GM23248 (cell line): ENCODE measurements around the gene ANKRD24.

Experiments used
- EZH2 ChIP-seq: fragments of 200-600 bp; sonication (generic); IDR thresholded peaks from 2 replicates; pipeline ENCODE4 v1.6.1; 2018; ENCODE audit warnings: antibody characterized with exemption, mild to moderate bottlenecking; ENCODE audit not compliant: insufficient read depth, poor library complexity, severe bottlenecking
- EZH2phosphoT487 ChIP-seq: fragments of 200-600 bp; sonication (generic); IDR thresholded peaks from 2 replicates; pipeline ENCODE4 v1.6.1; 2018; ENCODE audit warnings: antibody characterized with exemption, moderate library complexity, mild to moderate bottlenecking, low read depth; ENCODE audit not compliant: insufficient read depth

DNA sequence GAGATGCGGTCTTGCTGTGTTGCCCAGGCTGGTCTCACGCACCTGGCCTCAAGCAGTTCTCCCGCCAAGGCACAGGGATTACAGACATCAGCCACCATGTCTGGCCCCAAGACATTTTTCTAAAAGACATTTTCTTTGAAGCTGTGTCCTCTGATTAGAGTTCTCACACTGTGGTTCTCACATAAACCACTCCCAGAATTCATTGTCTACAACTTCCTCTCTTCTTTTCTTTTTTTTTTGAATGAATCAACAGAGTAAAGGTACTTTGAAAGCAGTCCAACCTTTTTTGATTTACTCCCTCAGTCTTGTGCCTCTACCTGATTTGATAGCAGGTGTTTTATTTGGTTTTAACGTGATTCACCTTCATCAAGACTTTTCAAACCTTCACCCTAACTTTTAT is 82.3 kb downstream of the ANKRD24 start:
- TF ChIP-seq EZH2 (no peak), EZH2phosphoT487 (no peak)
